Ecto neural progenitor cell (in vitro differentiated cells): ENCODE data around the gene GPX1.

Experiments
- DNase-seq: peaks from one replicate; pipeline ENCODE4 v3.0.0-alpha.2; 2018; ENCODE audit warnings: low spot score

GPX1 gene

GRCh38 chr3:49311283-49311682 is 46.9 kb downstream of the GPX1 start:
- no peak for DNase-seq

GRCh38 chr3:49310677-49311076 is 47.5 kb downstream of the GPX1 start:
- DNase-seq = no peak
